Right lobe of liver (tissue), 4 donors: ENCODE measurements around the gene COL5A1.

Experiments used
- CTCF ChIP-seq, 4 donors: fragments of 200-600 bp in 3 of 4; fragments of 450-650 bp in 1 of 4; IDR thresholded peaks; one replicate each; pipeline versions ENCODE4 v1.5.1 to v1.8.0; 2016 to 2022; ENCODE audit warnings: antibody characterized with exemption in 4 of 4, mild to moderate bottlenecking in 2 of 4
- POLR2A ChIP-seq: fragments of 450-650 bp; IDR thresholded peaks from one replicate; pipeline ENCODE4 v1.6.1; 2017; ENCODE audit warnings: antibody characterized with exemption, mild to moderate bottlenecking
- donor health status: DM: no; HTN: no; CAD: no.
- donor health status: DM: no; HTN: no; CAD: no.
- donor health status: DM: no; HTN: yes; CAD: no.

GRCh38 chr9:134779640-134780039 lies 138.0 kb downstream of the COL5A1 start:
- TF ChIP-seq CTCF (IDR thresholded peaks at IDR 0.05) (no peak), POLR2A (no peak)
